Measurements from ENCODE around the gene VAMP5.

VAMP5 gene

GRCh38 chr2:85547859-85548607, 36.2 kb upstream of the VAMP5 start:
- TF ChIP-seq GATA2 (IDR thresholded peaks at IDR 0.05; ENCODE audit: low read depth, low read length) (no peak), GATA3 (IDR thresholded peaks at IDR 0.05; ENCODE audit: low read depth, low read length) (no peak)

GRCh38 chr2:85548608-85548900, 35.7 kb upstream of the VAMP5 start:
- TF ChIP-seq GATA2 (IDR thresholded peaks at IDR 0.05; ENCODE audit: low read depth, low read length) (no peak), GATA3 (IDR thresholded peaks at IDR 0.05; ENCODE audit: low read depth, low read length) (no peak)

DNA sequence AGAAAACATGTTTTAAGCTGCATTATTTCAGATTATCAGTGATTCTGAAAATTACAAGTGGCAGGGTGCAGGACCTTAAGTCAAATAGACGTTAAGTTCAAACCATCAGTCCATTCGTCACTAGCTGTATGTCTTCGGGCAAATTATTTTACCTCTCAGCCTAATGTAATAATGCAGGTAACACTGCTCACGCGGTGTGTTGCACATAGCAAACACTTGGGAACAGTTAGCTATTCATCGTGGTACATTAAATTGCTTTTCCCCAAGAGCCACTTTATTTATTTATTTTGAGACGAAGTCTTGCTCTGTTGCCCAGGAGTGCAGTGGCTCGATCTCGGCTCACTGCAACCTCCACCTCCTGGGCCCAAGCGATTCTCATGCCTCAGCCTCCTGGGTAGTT, 35.1 kb upstream of the VAMP5 start:
- TF ChIP-seq GATA2 (IDR thresholded peaks at IDR 0.05; ENCODE audit: low read depth, low read length) = no peak
- TF ChIP-seq GATA3 (IDR thresholded peaks at IDR 0.05; ENCODE audit: low read depth, low read length) = no peak

- TF ChIP-seq GATA3 (IDR thresholded peaks at IDR 0.05; ENCODE audit: low read depth, low read length) = no peak
- TF ChIP-seq GATA2 (IDR thresholded peaks at IDR 0.05; ENCODE audit: low read depth, low read length) = no peak
Observed at GRCh38 chr2:85549826-85550225, 34.4 kb upstream of the VAMP5 start.

DNA sequence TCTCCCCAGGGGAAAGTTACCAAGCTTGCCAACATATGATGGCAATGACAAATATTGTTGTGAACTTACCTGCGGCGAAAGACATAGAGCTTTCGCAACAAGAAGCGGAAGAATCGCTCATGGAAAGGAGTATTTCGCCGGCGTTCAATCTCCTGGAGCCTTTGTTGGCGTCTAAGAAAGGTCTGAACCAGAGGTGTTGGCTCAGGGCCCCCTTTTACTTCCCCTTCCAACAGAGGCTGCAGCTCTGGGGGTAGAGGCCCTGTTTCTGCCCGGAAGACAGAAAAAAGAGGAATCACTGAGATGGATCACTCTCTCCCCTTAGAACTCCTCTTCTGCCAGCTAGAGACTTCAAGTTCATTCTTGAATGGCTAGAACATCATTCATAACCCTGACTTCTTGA, 33.7 kb upstream of the VAMP5 start:
- TF ChIP-seq GATA2 (IDR thresholded peaks at IDR 0.05; ENCODE audit: low read depth, low read length) (no peak), GATA3 (IDR thresholded peaks at IDR 0.05; ENCODE audit: low read depth, low read length) (no peak)

- TF ChIP-seq GATA2 (IDR thresholded peaks at IDR 0.05; ENCODE audit: low read depth, low read length) = no peak
- TF ChIP-seq GATA3 (IDR thresholded peaks at IDR 0.05; ENCODE audit: low read depth, low read length) = no peak
Observed at GRCh38 chr2:85551698-85552678, 32.2 kb upstream of the VAMP5 start.

- no peak for TF ChIP-seq GATA2 (IDR thresholded peaks at IDR 0.05; ENCODE audit: low read depth, low read length)
- TF ChIP-seq GATA3 (IDR thresholded peaks at IDR 0.05; ENCODE audit: low read depth, low read length) = no peak
Observed at GRCh38 chr2:85553184-85553583, 31.0 kb upstream of the VAMP5 start.

DNA sequence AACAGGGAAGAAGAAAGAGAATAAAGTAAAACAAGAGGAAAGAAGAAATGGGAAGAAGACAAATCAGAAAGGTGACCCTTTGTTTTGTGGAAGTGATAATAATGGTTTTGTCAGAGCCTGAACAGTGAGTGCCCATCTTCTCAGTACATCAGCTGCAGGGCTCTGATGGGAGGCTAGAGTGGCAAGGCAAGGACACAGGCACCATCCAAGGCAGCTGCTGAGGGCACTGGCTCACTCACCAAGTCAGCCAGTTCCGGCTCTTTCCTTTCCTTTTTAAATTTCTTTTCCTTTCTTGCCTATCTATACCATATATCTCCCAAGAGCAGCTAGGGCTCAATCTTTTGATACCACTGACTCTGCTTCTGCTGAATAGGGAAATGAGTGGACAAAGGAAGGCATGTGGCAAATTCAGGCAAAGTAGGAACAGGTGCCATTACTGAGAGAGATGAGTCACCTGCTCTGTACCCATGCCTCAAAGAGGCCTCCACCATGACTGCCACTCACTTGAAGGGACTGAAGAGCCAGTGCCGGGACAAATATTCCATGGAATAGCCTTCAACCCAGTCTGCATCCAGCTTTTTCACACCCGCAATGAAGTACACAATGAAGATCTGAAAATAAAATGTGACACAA, 29.1 kb upstream of the VAMP5 start:
- no peak for TF ChIP-seq GATA3 (IDR thresholded peaks at IDR 0.05; ENCODE audit: low read depth, low read length)
- no peak for TF ChIP-seq GATA2 (IDR thresholded peaks at IDR 0.05; ENCODE audit: low read depth, low read length)

DNA sequence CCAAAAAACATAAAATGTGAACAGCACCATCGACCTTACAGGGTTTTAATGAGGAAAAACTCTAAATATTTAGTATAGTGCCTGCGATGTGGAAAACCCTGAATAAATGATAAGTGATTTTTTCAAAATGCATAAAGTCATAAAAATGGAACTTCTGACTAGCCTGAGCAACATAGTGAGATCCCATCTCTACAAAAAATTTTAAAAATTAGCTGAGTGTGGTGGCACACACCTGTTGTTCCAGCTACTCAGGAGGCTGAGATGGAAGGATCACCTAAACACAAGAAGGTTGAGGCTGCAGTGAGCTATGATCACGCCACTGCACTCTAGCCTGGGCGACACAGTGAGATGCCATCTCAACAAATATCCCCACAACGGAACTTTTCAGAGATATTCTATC, 27.1 kb upstream of the VAMP5 start:
- TF ChIP-seq GATA2 (IDR thresholded peaks at IDR 0.05; ENCODE audit: low read depth, low read length) = no peak
- no peak for TF ChIP-seq GATA3 (IDR thresholded peaks at IDR 0.05; ENCODE audit: low read depth, low read length)

DNA sequence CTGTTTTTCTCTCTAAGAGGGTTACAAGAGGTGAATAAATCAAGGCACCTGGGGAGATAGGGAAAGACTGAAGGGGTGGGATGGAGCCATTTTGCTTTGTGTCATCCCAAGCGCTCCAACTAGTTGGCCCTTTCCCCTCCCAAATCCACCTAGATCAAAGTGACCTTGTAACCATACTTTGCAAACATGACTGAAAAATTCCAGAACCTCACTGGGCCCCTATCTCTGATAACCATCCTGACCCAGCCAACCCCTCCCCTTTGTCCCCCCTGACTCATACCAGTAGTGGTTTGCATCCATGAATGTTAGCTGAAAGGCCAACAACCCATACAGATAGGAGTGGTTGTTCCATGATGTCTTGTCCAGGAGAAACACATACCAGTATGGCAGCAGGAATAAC, 26.1 kb upstream of the VAMP5 start:
- TF ChIP-seq GATA2 (IDR thresholded peaks at IDR 0.05; ENCODE audit: low read depth, low read length) = no peak
- TF ChIP-seq GATA3 (IDR thresholded peaks at IDR 0.05; ENCODE audit: low read depth, low read length) = no peak

GRCh38 chr2:85560812-85561279, 23.4 kb upstream of the VAMP5 start:
- no peak for TF ChIP-seq GATA2 (IDR thresholded peaks at IDR 0.05; ENCODE audit: low read depth, low read length)
- TF ChIP-seq GATA3 (IDR thresholded peaks at IDR 0.05; ENCODE audit: low read depth, low read length) = no peak

GRCh38 chr2:85561280-85562212, 22.7 kb upstream of the VAMP5 start, which contains the start of gene GGCX:
Gene GGCX, minus strand, starts transcription at chr2:85561493. Its CDS starts 65 bp downstream, at chr2:85561428.
- TF ChIP-seq GATA2 (IDR thresholded peaks at IDR 0.05; ENCODE audit: low read depth, low read length) (no peak), GATA3 (IDR thresholded peaks at IDR 0.05; ENCODE audit: low read depth, low read length) (no peak)

GRCh38 chr2:85564144-85564563, 20.1 kb upstream of the VAMP5 start:
- TF ChIP-seq GATA3 (IDR thresholded peaks at IDR 0.05; ENCODE audit: low read depth, low read length) = no peak
- TF ChIP-seq GATA2 (IDR thresholded peaks at IDR 0.05; ENCODE audit: low read depth, low read length) = no peak

Measured in SH-SY5Y (cell line).